ENCODE results near the gene TENM4. TPM values are rescaled to one million over a fixed set of nuclear protein-coding genes. Genes with fewer than 3 reads are reported as not detected.
"Not testable (repeated sequence)": the region's sequence is repeated elsewhere in the genome, so short reads cannot be mapped to it uniquely, and the experiment has no call there.

Gene TENM4
- total RNA-seq, 4 donors from 2014 or later = 0.88 to 61.5 (median 4.0) TPM

GRCh38 chr11:78622666-78623065, 818.2 kb downstream of the TENM4 start:
- Histone ChIP-seq H3K27me3 (no peaks in the 10 kb centered on the region), H3K4me3 (no peak overlapping the region), H3K4me1 (no peaks in the 10 kb centered on the region), H3K27ac (no peak overlapping the region), H3K9me3 (no peaks in the 10 kb centered on the region), H3K36me3 (no peaks in the 10 kb centered on the region)
- DNase-seq = no peak
- intact Hi-C loops (cut with DNase I; ENCODE audit: low total_unique reads) = no loop called here
- no peak for TF ChIP-seq CTCF (IDR thresholded peaks at IDR 0.05)
- no peak for TF ChIP-seq POLR2A (IDR thresholded peaks at IDR 0.05)

- H3K4me1 ChIP-seq = no peaks in the 10 kb centered on the region
- no peak overlapping the region for H3K4me3 ChIP-seq
- TF ChIP-seq CTCF (IDR thresholded peaks at IDR 0.05) (no peak), POLR2A (IDR thresholded peaks at IDR 0.05) (no peak)
- DNase-seq = no peak
- no peaks in the 10 kb centered on the region for H3K27me3 ChIP-seq
- intact Hi-C loops (cut with DNase I; ENCODE audit: low total_unique reads) = no loop called here
- H3K27ac ChIP-seq = no peak overlapping the region
- H3K36me3 ChIP-seq = no peaks in the 10 kb centered on the region
- H3K9me3 ChIP-seq = no peaks in the 10 kb centered on the region
Observed at GRCh38 chr11:78620159-78620558, 820.7 kb downstream of the TENM4 start.

GRCh38 chr11:78615724-78616123, 825.1 kb downstream of the TENM4 start:
- H3K27me3 ChIP-seq = no peaks in the 10 kb centered on the region

GRCh38 chr11:78613378-78613813, 827.4 kb downstream of the TENM4 start:
- Histone ChIP-seq H3K4me1 (no peaks in the 10 kb centered on the region), H3K27me3 (no peaks in the 10 kb centered on the region), H3K27ac (no peak overlapping the region), H3K36me3 (no peaks in the 10 kb centered on the region), H3K9me3 (no peaks in the 10 kb centered on the region), H3K4me3 (no peak overlapping the region)
- intact Hi-C loops (cut with DNase I; ENCODE audit: low total_unique reads) = no loop called here
- DNase-seq = no peak
- TF ChIP-seq CTCF (IDR thresholded peaks at IDR 0.05) (no peak), POLR2A (IDR thresholded peaks at IDR 0.05) (no peak)

More at GRCh38 chr11:78615724-78616123, 825.1 kb downstream of the TENM4 start:
- H3K36me3 ChIP-seq = no peaks in the 10 kb centered on the region
- intact Hi-C loops (cut with DNase I; ENCODE audit: low total_unique reads) = no loop called here
- no peaks in the 10 kb centered on the region for H3K4me1 ChIP-seq
- no peak for TF ChIP-seq CTCF (IDR thresholded peaks at IDR 0.05)
- TF ChIP-seq POLR2A (IDR thresholded peaks at IDR 0.05) = no peak
- H3K27ac ChIP-seq = no peak overlapping the region
- no peak for DNase-seq
- no peak overlapping the region for H3K4me3 ChIP-seq
- no peaks in the 10 kb centered on the region for H3K9me3 ChIP-seq

- Histone ChIP-seq H3K4me1 (no peaks in the 10 kb centered on the region), H3K4me3 (no peak overlapping the region), H3K27ac (no peak overlapping the region), H3K27me3 (no peaks in the 10 kb centered on the region), H3K36me3 (no peaks in the 10 kb centered on the region), H3K9me3 (no peaks in the 10 kb centered on the region)
- intact Hi-C loops (cut with DNase I; ENCODE audit: low total_unique reads) = no loop called here
- TF ChIP-seq POLR2A (IDR thresholded peaks at IDR 0.05) (no peak), CTCF (IDR thresholded peaks at IDR 0.05) (no peak)
- DNase-seq = no peak
Observed at GRCh38 chr11:78612721-78613377, 828.0 kb downstream of the TENM4 start.

GRCh38 chr11:78609321-78609720, 831.5 kb downstream of the TENM4 start:
- H3K9me3 ChIP-seq; H3K4me1 ChIP-seq; H3K27me3 ChIP-seq; H3K4me3 ChIP-seq; DNase-seq; intact Hi-C loops (cut with DNase I; ENCODE audit: low total_unique reads); H3K36me3 ChIP-seq; H3K27ac ChIP-seq: not testable (repeated sequence)

All from uterus (tissue), 4 donors.